HT-29 (cell line): ENCODE data around the gene EML3. TPM values are rescaled to one million over a fixed set of nuclear protein-coding genes. Genes with fewer than 3 reads are reported as not detected.
A peak's percentile ranks its signal among the peaks of the same experiment; 100 is the strongest.
"Not testable (repeated sequence)": the region's sequence is repeated elsewhere in the genome, so short reads cannot be mapped to it uniquely, and the experiment has no call there.

Source experiments
- DNase-seq: peaks from one replicate; pipeline ENCODE4 v3.0.0-alpha.2; 2015; ENCODE audit warnings: low spot score
- total RNA-seq: library from RNA; depleted of rRNA; stranded (reverse); fragments of >200 nt; shearing (Covaris generic); gene quantifications from 2 replicates; pipeline ENCODE4 v1.2.3, GENCODE V29; 2014; rRNA removed

The EML3 gene
- 72.3 and 72.5 TPM in 2 replicates for total RNA-seq

- peak; percentile 83 for DNase-seq
Measured at GRCh38 chr11:62612366-62613290, at the start of gene EML3, which contains the start of gene ROM1. Gene EML3 (minus strand): TSS chr11:62612775. CDS start chr11:62612457, 318 bp downstream. Gene ROM1 (plus strand): TSS chr11:62613257. CDS start chr11:62613282, 25 bp downstream.

- no peak for DNase-seq
Measured at GRCh38 chr11:62656796-62657429, 44.3 kb upstream of the EML3 start.

- no peak for DNase-seq
Measured at GRCh38 chr11:62654297-62654696, 41.7 kb upstream of the EML3 start.

GRCh38 chr11:62652161-62653006 lies 39.8 kb upstream of the EML3 start:
- peak; percentile 25 for DNase-seq

GRCh38 chr11:62650283-62650682 lies 37.7 kb upstream of the EML3 start:
- DNase-seq = not testable (repeated sequence)

GRCh38 chr11:62649486-62649885 lies 36.9 kb upstream of the EML3 start:
- no peak for DNase-seq

GRCh38 chr11:62648967-62649364 lies 36.4 kb upstream of the EML3 start:
- no peak for DNase-seq

- DNase-seq = no peak
Measured at GRCh38 chr11:62648185-62648966, 35.8 kb upstream of the EML3 start.

GRCh38 chr11:62647609-62648005 lies 35.0 kb upstream of the EML3 start:
- DNase-seq = no peak

GRCh38 chr11:62646825-62647608 lies 34.4 kb upstream of the EML3 start:
- no peak for DNase-seq

- DNase-seq = peak; percentile 100
Measured at GRCh38 chr11:62645946-62646824, 33.6 kb upstream of the EML3 start, which contains the start of gene GANAB. Gene GANAB (minus strand): TSS chr11:62646613. CDS start chr11:62646599, 14 bp downstream.

- DNase-seq = no peak
Measured at GRCh38 chr11:62645671-62645945, 33.0 kb upstream of the EML3 start.

- no peak for DNase-seq
Measured at GRCh38 chr11:62644220-62644619, 31.6 kb upstream of the EML3 start.

- no peak for DNase-seq
Measured at GRCh38 chr11:62632492-62632891, 19.9 kb upstream of the EML3 start.

GRCh38 chr11:62627713-62628112 lies 15.1 kb upstream of the EML3 start:
- peak; percentile 32 for DNase-seq

- DNase-seq = no peak
Measured at GRCh38 chr11:62622476-62623089, 10.0 kb upstream of the EML3 start.

GRCh38 chr11:62621567-62622470 lies 9.2 kb upstream of the EML3 start, which contains the start of gene B3GAT3:
Gene B3GAT3 (minus strand): TSS chr11:62621986. CDS start chr11:62621947, 39 bp downstream.
- DNase-seq = peak; percentile 100
